ENCODE results near the gene PWP1.

GRCh38 chr12:107653519-107653918, 32.1 kb upstream of the PWP1 start:
- no peak for TF ChIP-seq POLR2A (IDR thresholded peaks at IDR 0.05; ENCODE audit: low read depth, low read length)
- TF ChIP-seq POLR2AphosphoS5 (IDR thresholded peaks at IDR 0.05; ENCODE audit: low read depth, low read length) = no peak

Data from GM12891 (cell line).